ENCODE measurements around the gene C3orf20.

C3orf20 gene

DNA sequence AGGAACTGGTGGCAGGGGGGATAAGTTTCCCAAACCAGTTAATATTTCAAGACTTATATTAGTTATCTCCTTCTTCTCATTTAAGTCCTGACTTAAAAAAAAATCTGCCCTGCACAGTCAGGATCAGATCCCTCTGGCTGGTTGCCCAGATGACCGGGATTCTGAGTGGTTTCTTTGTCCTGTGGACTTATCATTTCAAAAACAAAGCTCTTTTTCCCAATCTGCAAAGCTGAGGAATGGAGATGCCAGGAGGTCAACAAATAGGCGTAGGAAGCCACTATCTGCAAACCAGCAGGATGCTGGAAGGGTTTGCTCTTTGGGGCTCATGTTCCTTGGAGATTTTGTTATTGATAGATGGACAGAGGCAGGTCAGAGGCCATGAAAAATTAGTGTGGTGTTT is 5.8 kb downstream of the C3orf20 start:
- TF ChIP-seq, protein P1, sequence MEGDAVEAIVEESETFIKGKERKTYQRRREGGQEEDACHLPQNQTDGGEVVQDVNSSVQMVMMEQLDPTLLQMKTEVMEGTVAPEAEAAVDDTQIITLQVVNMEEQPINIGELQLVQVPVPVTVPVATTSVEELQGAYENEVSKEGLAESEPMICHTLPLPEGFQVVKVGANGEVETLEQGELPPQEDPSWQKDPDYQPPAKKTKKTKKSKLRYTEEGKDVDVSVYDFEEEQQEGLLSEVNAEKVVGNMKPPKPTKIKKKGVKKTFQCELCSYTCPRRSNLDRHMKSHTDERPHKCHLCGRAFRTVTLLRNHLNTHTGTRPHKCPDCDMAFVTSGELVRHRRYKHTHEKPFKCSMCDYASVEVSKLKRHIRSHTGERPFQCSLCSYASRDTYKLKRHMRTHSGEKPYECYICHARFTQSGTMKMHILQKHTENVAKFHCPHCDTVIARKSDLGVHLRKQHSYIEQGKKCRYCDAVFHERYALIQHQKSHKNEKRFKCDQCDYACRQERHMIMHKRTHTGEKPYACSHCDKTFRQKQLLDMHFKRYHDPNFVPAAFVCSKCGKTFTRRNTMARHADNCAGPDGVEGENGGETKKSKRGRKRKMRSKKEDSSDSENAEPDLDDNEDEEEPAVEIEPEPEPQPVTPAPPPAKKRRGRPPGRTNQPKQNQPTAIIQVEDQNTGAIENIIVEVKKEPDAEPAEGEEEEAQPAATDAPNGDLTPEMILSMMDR (IDR thresholded peaks at IDR 0.05; ENCODE audit: insufficient read depth, low read length, poor library complexity, severe bottlenecking) = no peak
- no peak for TF ChIP-seq EZH2phosphoT487 (conservative IDR thresholded peaks at IDR 0.05; ENCODE audit: low read length)
- H3K27ac ChIP-seq (ENCODE audit: low read depth, low read length) = peak overlapping the region; percentile 31; the same call in 1 of the 2 replicates
- no peaks in the 10 kb centered on the region for H3K27me3 ChIP-seq (ENCODE audit: low read length)
- no peak overlapping the region for H3K4me2 ChIP-seq (ENCODE audit: low read depth, low read length, poor library complexity, severe bottlenecking)
- H2AFZ ChIP-seq (ENCODE audit: low read depth, low read length, severe bottlenecking) = no peak overlapping the region
- no peaks in the 10 kb centered on the region for H3K9me2 ChIP-seq (replicated peaks; ENCODE audit: insufficient read depth, low read length)
- H3K9me3 ChIP-seq (ENCODE audit: insufficient read depth, low read length) = peaks cover 9% of the 10 kb centered on the region; the same call in 1 of the 2 replicates
- H3F3A ChIP-seq (ENCODE audit: insufficient read depth) = peaks cover 34% of the 10 kb centered on the region
- H4K20me1 ChIP-seq (ENCODE audit: low read depth, low read length) = no peaks in the 10 kb centered on the region
- H3K79me2 ChIP-seq (ENCODE audit: insufficient read depth, low read length) = no peaks in the 10 kb centered on the region
- H3K4me3 ChIP-seq (ENCODE audit: insufficient read depth, low read length, poor library complexity, severe bottlenecking) = no peak overlapping the region
- no peak overlapping the region for H3K9ac ChIP-seq (ENCODE audit: low read length)
- H3K36me3 ChIP-seq (ENCODE audit: low read length) = peaks cover 10% of the 10 kb centered on the region

DNA sequence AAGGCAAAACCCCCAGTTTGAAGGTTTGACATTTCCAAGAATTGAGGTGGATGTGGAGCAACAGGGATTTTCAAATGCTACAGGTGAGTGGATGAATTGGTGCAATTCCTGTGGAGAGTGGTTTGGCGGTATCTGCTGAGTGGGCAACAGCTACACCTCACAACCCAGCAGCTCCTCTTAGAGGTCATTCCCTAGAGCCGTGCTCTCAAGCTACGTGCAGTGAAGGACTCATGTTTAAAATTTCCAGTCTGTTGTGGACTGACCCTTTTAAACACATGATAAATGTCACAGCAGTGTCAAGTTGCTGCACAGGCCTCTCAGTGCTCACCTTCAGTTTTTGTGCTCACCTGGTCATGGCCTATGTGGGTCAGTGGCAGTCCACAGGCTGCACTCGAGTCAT is 9.5 kb downstream of the C3orf20 start:
- Histone ChIP-seq H3K4me3 (ENCODE audit: insufficient read depth, low read length, poor library complexity, severe bottlenecking) (no peak overlapping the region), H3K27me3 (ENCODE audit: low read length) (no peaks in the 10 kb centered on the region), H3K9me2 (replicated peaks; ENCODE audit: insufficient read depth, low read length) (no peaks in the 10 kb centered on the region), H3K4me2 (ENCODE audit: low read depth, low read length, poor library complexity, severe bottlenecking) (no peak overlapping the region), H2AFZ (ENCODE audit: low read depth, low read length, severe bottlenecking) (no peak overlapping the region), H3K79me2 (ENCODE audit: insufficient read depth, low read length) (no peaks in the 10 kb centered on the region), H3K9ac (ENCODE audit: low read length) (0 out of 2 replicates have a peak overlapping the region, but pooled peaks have one; percentile 61), H3K36me3 (ENCODE audit: low read length) (peaks cover 10% of the 10 kb centered on the region), H3F3A (ENCODE audit: insufficient read depth) (peaks cover 61% of the 10 kb centered on the region), H4K20me1 (ENCODE audit: low read depth, low read length) (no peaks in the 10 kb centered on the region), H3K27ac (ENCODE audit: low read depth, low read length) (peak overlapping the region; percentile 99), H3K9me3 (ENCODE audit: insufficient read depth, low read length) (peaks cover 9% of the 10 kb centered on the region; the same call in 1 of the 2 replicates)
- TF ChIP-seq, protein P1 (IDR thresholded peaks at IDR 0.05; ENCODE audit: insufficient read depth, low read length, poor library complexity, severe bottlenecking) = no peak
- no peak for TF ChIP-seq EZH2phosphoT487 (conservative IDR thresholded peaks at IDR 0.05; ENCODE audit: low read length)

DNA sequence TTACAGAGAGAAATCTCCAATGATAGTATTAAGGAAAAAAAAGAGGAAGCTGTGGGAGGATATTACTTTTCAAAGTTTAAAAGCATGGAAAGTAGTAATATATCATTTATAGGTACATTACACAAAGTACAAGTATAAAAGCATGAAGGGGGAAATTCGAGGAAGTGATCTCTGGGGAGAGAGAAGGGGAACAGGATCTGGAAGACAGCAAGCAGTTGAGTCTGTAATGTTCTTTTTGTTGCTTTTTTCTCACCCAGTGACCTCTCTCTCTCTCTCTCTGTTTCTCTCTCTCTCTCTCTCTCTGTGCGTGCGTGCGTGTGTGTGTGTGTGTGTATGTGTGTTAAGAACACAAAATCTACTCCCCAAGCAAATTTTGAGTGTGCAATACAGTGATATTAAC is 10.2 kb downstream of the C3orf20 start:
- H2AFZ ChIP-seq (ENCODE audit: low read depth, low read length, severe bottlenecking) = no peak overlapping the region
- peaks cover 3% of the 10 kb centered on the region for H3K36me3 ChIP-seq (ENCODE audit: low read length)
- H3K27me3 ChIP-seq (ENCODE audit: low read length) = no peaks in the 10 kb centered on the region
- TF ChIP-seq EZH2phosphoT487 (conservative IDR thresholded peaks at IDR 0.05; ENCODE audit: low read length) = no peak
- TF ChIP-seq, protein P1 (IDR thresholded peaks at IDR 0.05; ENCODE audit: insufficient read depth, low read length, poor library complexity, severe bottlenecking) = no peak
- H3K9ac ChIP-seq (ENCODE audit: low read length) = peak overlapping the region; percentile 61
- H3K9me3 ChIP-seq (ENCODE audit: insufficient read depth, low read length) = peaks cover 2% of the 10 kb centered on the region; the same call in 1 of the 2 replicates
- peaks cover 68% of the 10 kb centered on the region for H3F3A ChIP-seq (ENCODE audit: insufficient read depth)
- peak overlapping the region; percentile 99 for H3K27ac ChIP-seq (ENCODE audit: low read depth, low read length)
- H4K20me1 ChIP-seq (ENCODE audit: low read depth, low read length) = no peaks in the 10 kb centered on the region
- no peak overlapping the region for H3K4me3 ChIP-seq (ENCODE audit: insufficient read depth, low read length, poor library complexity, severe bottlenecking)
- H3K9me2 ChIP-seq (replicated peaks; ENCODE audit: insufficient read depth, low read length) = no peaks in the 10 kb centered on the region
- no peaks in the 10 kb centered on the region for H3K79me2 ChIP-seq (ENCODE audit: insufficient read depth, low read length)
- H3K4me2 ChIP-seq (ENCODE audit: low read depth, low read length, poor library complexity, severe bottlenecking) = peak overlapping the region; percentile 81

All from SU-DHL-6 (cell line).